ENCODE measurements around the gene EYS.

GRCh38 chr6:64013011-64013410 is 1694.0 kb downstream of the EYS start:
- TF ChIP-seq SATB2 (CRISPR knock-in tag; IDR thresholded peaks at IDR 0.05) (no peak), POLR2A (IDR thresholded peaks at IDR 0.05; ENCODE audit: insufficient read depth in 1 of 2, low read depth in 2 of 2, low read length in 2 of 2) (no peak), ETV6 (CRISPR knock-in tag; conservative IDR thresholded peaks at IDR 0.05) (no peak), CTCF (CRISPR knock-in tag; IDR thresholded peaks at IDR 0.05) (no peak), CHD4 (IDR thresholded peaks at IDR 0.05; ENCODE audit: borderline replicate concordance, low read length) (no peak), ADNP (CRISPR knock-in tag; IDR thresholded peaks at IDR 0.05) (no peak), BHLHE40 (IDR thresholded peaks at IDR 0.05; ENCODE audit: low read length) (no peak), GATAD2A (CRISPR knock-in tag; IDR thresholded peaks at IDR 0.05) (no peak), CBX2 (IDR thresholded peaks at IDR 0.05; ENCODE audit: low read depth, low read length) (no peak), CBX2 (CRISPR knock-in tag; IDR thresholded peaks at IDR 0.05; ENCODE audit: low read depth) (no peak), ZNF660 (CRISPR knock-in tag; IDR thresholded peaks at IDR 0.05; ENCODE audit: borderline replicate concordance, low read depth) (no peak)

Data from HepG2 (cell line).